ENCODE data around the gene SMKR1.

The SMKR1 gene

GRCh38 chr7:129540340-129540739 lies 38.0 kb downstream of the SMKR1 start:
- CTCF ChIA-PET, result interaction anchor here (1.5 kb wide), 1 partner anchor 30 kb away, joined by 4 read pairs; no protein-coding TSS in a partner anchor

GRCh38 chr7:129544700-129545099 lies 42.4 kb downstream of the SMKR1 start:
- POLR2A ChIA-PET, result no interaction called here
- TF ChIP-seq, protein P1, sequence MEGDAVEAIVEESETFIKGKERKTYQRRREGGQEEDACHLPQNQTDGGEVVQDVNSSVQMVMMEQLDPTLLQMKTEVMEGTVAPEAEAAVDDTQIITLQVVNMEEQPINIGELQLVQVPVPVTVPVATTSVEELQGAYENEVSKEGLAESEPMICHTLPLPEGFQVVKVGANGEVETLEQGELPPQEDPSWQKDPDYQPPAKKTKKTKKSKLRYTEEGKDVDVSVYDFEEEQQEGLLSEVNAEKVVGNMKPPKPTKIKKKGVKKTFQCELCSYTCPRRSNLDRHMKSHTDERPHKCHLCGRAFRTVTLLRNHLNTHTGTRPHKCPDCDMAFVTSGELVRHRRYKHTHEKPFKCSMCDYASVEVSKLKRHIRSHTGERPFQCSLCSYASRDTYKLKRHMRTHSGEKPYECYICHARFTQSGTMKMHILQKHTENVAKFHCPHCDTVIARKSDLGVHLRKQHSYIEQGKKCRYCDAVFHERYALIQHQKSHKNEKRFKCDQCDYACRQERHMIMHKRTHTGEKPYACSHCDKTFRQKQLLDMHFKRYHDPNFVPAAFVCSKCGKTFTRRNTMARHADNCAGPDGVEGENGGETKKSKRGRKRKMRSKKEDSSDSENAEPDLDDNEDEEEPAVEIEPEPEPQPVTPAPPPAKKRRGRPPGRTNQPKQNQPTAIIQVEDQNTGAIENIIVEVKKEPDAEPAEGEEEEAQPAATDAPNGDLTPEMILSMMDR (IDR thresholded peaks at IDR 0.05; ENCODE audit: control extremely low read depth, extremely low read depth, low read depth, missing control alignments), result no peak
- DNase-seq (ENCODE audit: extremely low spot score), result no peak
- CTCF ChIA-PET, result no interaction called here

More at GRCh38 chr7:129540340-129540739, 38.0 kb downstream of the SMKR1 start:
- no peak for DNase-seq (ENCODE audit: extremely low spot score)
- POLR2A ChIA-PET, result no interaction called here
- TF ChIP-seq, protein P1 (IDR thresholded peaks at IDR 0.05; ENCODE audit: control extremely low read depth, extremely low read depth, low read depth, missing control alignments), result no peak

DNA sequence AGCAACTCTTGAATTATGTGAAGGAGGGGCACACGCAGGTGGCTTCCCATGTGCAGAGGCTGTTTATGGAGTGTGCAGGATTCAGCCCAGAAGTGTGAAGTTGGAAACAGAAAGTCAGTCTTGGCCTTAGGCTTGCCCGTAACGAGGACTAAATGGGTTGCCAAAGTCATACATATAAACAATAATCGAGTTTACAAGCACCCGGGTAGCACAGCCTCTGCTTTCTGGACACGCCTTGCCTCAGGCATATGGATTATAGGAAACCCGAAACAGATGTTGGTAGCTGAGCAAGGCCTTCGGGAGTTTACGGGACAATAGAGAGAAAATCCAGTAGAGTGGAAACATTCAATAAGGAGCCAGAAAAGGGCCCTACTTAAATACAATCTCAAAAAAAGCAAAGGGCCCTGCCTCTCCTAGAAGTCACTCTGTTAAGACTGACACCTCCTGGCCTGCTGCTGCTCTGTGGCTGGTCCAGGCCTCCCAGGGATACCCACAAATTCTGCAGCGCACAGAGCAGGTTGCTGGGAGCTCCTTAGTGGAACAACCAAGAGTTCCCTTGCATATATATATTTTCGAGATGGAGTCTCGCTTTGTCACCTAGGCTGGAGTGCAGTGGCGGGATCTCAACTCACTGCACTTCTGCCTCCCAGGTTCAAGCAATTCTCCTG lies 48.5 kb downstream of the SMKR1 start:
- no peak for DNase-seq (ENCODE audit: extremely low spot score)
- ChIA-PET CTCF (interaction anchor here (0.9 kb wide), 1 partner anchor 8 kb away, joined by 3 read pairs; no protein-coding TSS in a partner anchor), POLR2A (no interaction called here)
- TF ChIP-seq, protein P1 (IDR thresholded peaks at IDR 0.05; ENCODE audit: control extremely low read depth, extremely low read depth, low read depth, missing control alignments), result no peak

- DNase-seq (ENCODE audit: extremely low spot score), result no peak
- POLR2A ChIA-PET, result no interaction called here
Observed at GRCh38 chr7:129553899-129554461, 51.6 kb downstream of the SMKR1 start.

GRCh38 chr7:129556607-129557133 lies 54.3 kb downstream of the SMKR1 start:
- CTCF ChIA-PET, result no interaction called here
- no peak for DNase-seq (ENCODE audit: extremely low spot score)
- TF ChIP-seq, protein P1 (IDR thresholded peaks at IDR 0.05; ENCODE audit: control extremely low read depth, extremely low read depth, low read depth, missing control alignments), result no peak
- POLR2A ChIA-PET, result no interaction called here

More at GRCh38 chr7:129553899-129554461, 51.6 kb downstream of the SMKR1 start:
- CTCF ChIA-PET, result interaction anchor here (1.2 to 1.6 kb wide), 2 partner anchors 17 to 22 kb away, joined by 3 read pairs; no protein-coding TSS in a partner anchor
- TF ChIP-seq, protein P1 (IDR thresholded peaks at IDR 0.05; ENCODE audit: control extremely low read depth, extremely low read depth, low read depth, missing control alignments), result no peak

DNA sequence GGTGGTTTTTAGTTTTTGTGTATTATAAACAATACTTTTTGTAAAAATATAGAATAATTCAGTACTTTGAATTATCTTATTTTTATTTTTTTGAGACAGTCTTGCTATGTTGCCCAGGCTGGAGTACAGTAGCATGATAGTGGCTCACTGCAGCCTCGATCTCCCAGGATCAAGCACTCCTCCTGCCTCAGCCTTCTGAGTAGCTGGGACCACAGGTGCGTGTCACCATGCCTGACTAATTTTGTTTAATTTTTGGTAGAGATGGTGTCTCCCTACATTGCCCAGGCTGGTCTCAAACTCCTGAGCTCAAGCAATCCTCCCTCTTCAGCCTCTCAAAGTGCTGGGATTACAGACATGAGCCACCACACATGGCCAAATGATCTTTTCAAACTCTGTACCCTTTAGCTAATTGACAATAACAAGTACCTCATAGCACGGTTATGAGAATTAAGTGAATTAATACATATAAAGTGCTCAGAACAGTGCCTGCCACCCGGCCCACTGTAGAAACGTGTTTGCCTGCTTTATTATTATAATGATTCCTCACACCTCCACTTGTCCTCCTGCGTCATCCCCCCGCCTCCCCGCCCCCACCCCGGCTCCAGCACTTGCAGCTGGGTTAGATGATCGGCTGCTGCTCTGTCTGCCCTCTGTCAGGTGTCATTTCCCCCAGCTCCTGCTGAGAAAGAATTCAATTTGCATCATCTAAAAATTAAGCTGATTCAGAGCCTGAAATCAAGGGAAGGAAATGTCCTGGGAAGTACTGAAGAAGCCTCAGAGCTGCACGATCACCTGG lies 55.6 kb downstream of the SMKR1 start:
- no peak for DNase-seq (ENCODE audit: extremely low spot score)
- TF ChIP-seq, protein P1 (IDR thresholded peaks at IDR 0.05; ENCODE audit: control extremely low read depth, extremely low read depth, low read depth, missing control alignments), result no peak
- POLR2A ChIA-PET, result no interaction called here
- CTCF ChIA-PET, result interaction anchor here (0.6 to 0.9 kb wide), 3 partner anchors 10 to 326 kb away, joined by 3 read pairs; no protein-coding TSS in a partner anchor

Data from GM10248 (cell line).